A549 (cell line): ENCODE measurements around the gene MAD1L1. TPM values are rescaled to one million over a fixed set of nuclear protein-coding genes. Genes with fewer than 3 reads are reported as not detected.

Source experiments
- ATAC-seq, 2 experiments: fragments of 200-7000 bp in 1 of 2; fragments of >200 bp in 1 of 2; cut with Nextera tagmentation in 1 of 2; cut with Tn5 transposase in 1 of 2; 3 replicates each; pipeline versions ENCODE4 v1.8.0 to v1.9.1; 2018 to 2020; ENCODE audit warnings: mild to moderate bottlenecking in 1 of 2, moderate library complexity in 1 of 2
- CTCF ChIA-PET: fragments of 300-600 bp; sonication (Branson Sonifier 250); formaldehyde crosslinking; extraction: SDS; loops from one replicate; lab custom pipeline; 2021; ENCODE audit warnings: antibody characterized with exemption, inconsistent platforms; lab: Yijun Ruan, JAX
- POLR2A ChIA-PET: fragments of 350-600 bp; formaldehyde crosslinking; extraction: SDS; loops from one replicate; lab custom pipeline; 2021; ENCODE audit warnings: antibody characterized with exemption, inconsistent platforms; lab: Yijun Ruan, JAX
- DNase-seq, 2 experiments: peaks; one replicate each; pipeline versions ENCODE4 v3.0.0 to v3.0.0-alpha.2; 2011 to 2016; ENCODE audit warnings: low read depth in 1 of 2, low spot score in 1 of 2
- FAIRE-seq: peaks from 2 replicates; lab custom pipeline; 2011; peaks lifted over from hg19 to GRCh38; lab: Jason Lieb, UNC
- H3K27ac ChIP-seq, 2 experiments: fragments of >200 bp; sonication (Bioruptor Twin); formaldehyde crosslinking; 3 replicates each; pipeline ENCODE4 v1.5.1; 2016 to 2017
- H3K4me1 ChIP-seq: fragments of >200 bp; sonication (Bioruptor Twin); formaldehyde crosslinking; 3 replicates; pipeline ENCODE4 v1.6.1; 2016
- H3K4me2 ChIP-seq: fragments of >200 bp; sonication (Bioruptor Twin); formaldehyde crosslinking; 3 replicates; pipeline ENCODE4 v1.6.1; 2016
- H3K4me3 ChIP-seq: fragments of >200 bp; sonication (Bioruptor Twin); formaldehyde crosslinking; 3 replicates; pipeline ENCODE4 v1.5.1; 2016
- H3K9me3 ChIP-seq: fragments of >200 bp; sonication (Bioruptor Twin); formaldehyde crosslinking; 3 replicates; pipeline ENCODE4 v1.6.1; 2016
- BHLHE40 ChIP-seq: IDR thresholded peaks from 2 replicates; pipeline ENCODE4 v1.6.1; 2012; ENCODE audit warnings: low read depth, low read length, inconsistent platforms
- CEBPB ChIP-seq, 2 experiments: fragments of >200 bp in 1 of 2; sonication (Bioruptor Twin) in 1 of 2; formaldehyde crosslinking in 1 of 2; IDR thresholded peaks; 2 replicates each; pipeline ENCODE4 v1.6.1; 2012 to 2016
- FOSL2 ChIP-seq, 2 experiments: fragments of 450-650 bp in 1 of 2; fragments of >200 bp in 1 of 2; sonication (Bioruptor Twin) in 1 of 2; formaldehyde crosslinking; IDR thresholded peaks; 2 replicates each; pipeline versions ENCODE4 v1.5.0 to v1.6.1; 2016 to 2020; ENCODE audit warnings: mild to moderate bottlenecking in 1 of 2, moderate library complexity in 1 of 2
- GATA3 ChIP-seq: IDR thresholded peaks from 2 replicates; pipeline ENCODE4 v1.6.1; 2012; ENCODE audit warnings: borderline replicate concordance
- HMGXB4 ChIP-seq: fragments of 250-450 bp; sonication (Bioruptor Pico); IDR thresholded peaks from 2 replicates; pipeline ENCODE4 v1.5.0; 2021; ENCODE audit warnings: mild to moderate bottlenecking, moderate library complexity, borderline replicate concordance
- HOXA7 ChIP-seq: fragments of 250-450 bp; sonication (Bioruptor Pico); IDR thresholded peaks from 2 replicates; pipeline ENCODE4 v1.5.0; 2020; ENCODE audit warnings: mild to moderate bottlenecking, moderate library complexity
- JUN ChIP-seq, 2 experiments: fragments of >200 bp; sonication (Bioruptor Twin); formaldehyde crosslinking; IDR thresholded peaks; 2 replicates in 1 of 2; 3 replicates in 1 of 2; pipeline ENCODE4 v1.6.1; 2016 to 2017
- KDM1A ChIP-seq: fragments of 200-600 bp; sonication (generic); IDR thresholded peaks from 2 replicates; pipeline ENCODE4 v1.6.1; 2016; ENCODE audit warnings: low read depth, mild to moderate bottlenecking
- KDM5A ChIP-seq: fragments of 200-600 bp; sonication (generic); IDR thresholded peaks from 2 replicates; pipeline ENCODE4 v1.6.1; 2016; ENCODE audit warnings: antibody characterized with exemption, mild to moderate bottlenecking
- NFE2L2 ChIP-seq: fragments of 150-350 bp; conservative IDR thresholded peaks from 2 replicates; pipeline ENCODE4 v1.6.1; 2014; ENCODE audit warnings: low read length
- NPAS2 ChIP-seq: fragments of 250-450 bp; sonication (Bioruptor Pico); IDR thresholded peaks from 2 replicates; pipeline ENCODE4 v1.8.0; 2022; ENCODE audit warnings: mild to moderate bottlenecking, moderate library complexity, borderline replicate concordance
- PHF8 ChIP-seq: fragments of 200-600 bp; sonication (generic); IDR thresholded peaks from 2 replicates; pipeline ENCODE4 v1.6.1; 2016; ENCODE audit warnings: low read depth, mild to moderate bottlenecking, antibody characterized with exemption, moderate library complexity, borderline replicate concordance
- RCOR1 ChIP-seq: fragments of 150-350 bp; IDR thresholded peaks from 2 replicates; pipeline ENCODE4 v1.6.1; 2014; ENCODE audit warnings: antibody characterized with exemption, low read length, low read depth
- RFX5 ChIP-seq: fragments of 450-650 bp; IDR thresholded peaks from 2 replicates; pipeline ENCODE4 v1.7.1; 2014; ENCODE audit warnings: antibody characterized with exemption, mild to moderate bottlenecking, moderate library complexity
- RNF2 ChIP-seq: fragments of 200-600 bp; sonication (generic); IDR thresholded peaks from 2 replicates; pipeline ENCODE4 v1.6.1; 2016; ENCODE audit warnings: low read depth, mild to moderate bottlenecking, antibody characterized with exemption, moderate library complexity, borderline replicate concordance
- SMC3 ChIP-seq: fragments of >200 bp; sonication (Bioruptor Twin); formaldehyde crosslinking; IDR thresholded peaks from 3 replicates; pipeline ENCODE4 v1.6.1; 2018; ENCODE audit warnings: inconsistent platforms
- ZNF302 ChIP-seq: fragments of 250-450 bp; sonication (Bioruptor Pico); IDR thresholded peaks from 2 replicates; pipeline ENCODE4 v1.9.0; 2021; ENCODE audit warnings: inconsistent platforms, mild to moderate bottlenecking, moderate library complexity
- ZSCAN20 ChIP-seq: fragments of 250-450 bp; sonication (Bioruptor Pico); IDR thresholded peaks from 2 replicates; pipeline ENCODE4 v1.8.0; 2022; ENCODE audit warnings: mild to moderate bottlenecking, moderate library complexity
- WGBS: methylation state at CpG from one replicate; pipeline ENCODE4 v1.1.6; 2017; ENCODE audit errors: missing lambda C conversion rate; 5-methylcytosine and 5-hydroxymethylcytosine counted together
- polyA plus RNA-seq, 4 experiments: library from polyadenylated mRNA; depleted of rRNA in 3 of 4; stranded (reverse); fragments of >200 nt; fragmentation: RNase III in 1 of 4; extraction: RNeasy Plus Mini Kit Qiagen cat#74134 plus additional on column Dnase treatment in 1 of 4; gene quantifications; 2 replicates in 3 of 4; 3 replicates in 1 of 4; pipeline ENCODE4 v1.2.3, GENCODE V29; 2011 to 2017
- TF ChIP-seq, protein P1 (sequence below): fragments of >200 bp; sonication (Bioruptor Twin); formaldehyde crosslinking; IDR thresholded peaks from 3 replicates; pipeline ENCODE4 v1.6.1; 2016
- TF ChIP-seq, protein P2 (sequence below): fragments of >200 bp; sonication (Bioruptor Twin); formaldehyde crosslinking; IDR thresholded peaks from 3 replicates; pipeline ENCODE4 v1.5.1; 2016

MAD1L1 gene
- polyA plus RNA-seq, 2 of the 4 experiments (the other 2 are of a cell fraction): 13.6 to 16.6 TPM

DNA sequence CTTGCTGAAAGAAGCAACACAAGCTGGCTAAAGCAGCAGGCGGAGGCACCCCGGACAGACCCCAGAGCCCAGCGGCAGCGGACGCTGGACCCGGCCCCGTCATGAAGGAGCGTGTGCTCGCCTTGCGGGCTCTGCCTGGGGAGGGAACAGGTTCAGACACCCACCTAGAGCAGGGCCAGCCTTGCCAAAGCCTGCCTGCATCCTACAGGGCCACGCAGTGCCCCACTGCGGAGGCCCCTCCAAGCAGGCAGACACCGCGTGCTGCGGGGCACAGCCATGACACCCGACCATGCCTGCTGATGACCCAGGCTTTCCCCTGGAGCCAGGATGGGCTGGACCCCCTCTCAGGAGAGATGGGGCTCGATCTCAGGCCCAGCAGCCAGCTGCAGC is 91.7 kb downstream of the MAD1L1 start:
- H3K4me1 ChIP-seq: no peaks in the 10 kb centered on the region
- DNase-seq (no peak), ATAC-seq (no peak), FAIRE-seq (no peak)
- no peak overlapping the region for H3K27ac ChIP-seq
- ChIA-PET POLR2A (no interaction called here), CTCF (no interaction called here)
- TF ChIP-seq CEBPB (IDR thresholded peaks at IDR 0.05): no peak
- no peak overlapping the region for H3K4me3 ChIP-seq
- no peak overlapping the region for H3K4me2 ChIP-seq
- 95% methylated on average over 9 of the region's 17 CpGs for WGBS
- H3K9me3 ChIP-seq: no peaks in the 10 kb centered on the region

- Histone ChIP-seq H3K4me2 (no peak overlapping the region), H3K4me1 (no peaks in the 10 kb centered on the region), H3K9me3 (no peaks in the 10 kb centered on the region), H3K4me3 (no peak overlapping the region), H3K27ac (no peak overlapping the region)
- WGBS: 91% methylated on average over 20 of the region's 21 CpGs
- FAIRE-seq: no peak
- POLR2A ChIA-PET: no interaction called here
- ATAC-seq: no peak
- no peak for TF ChIP-seq SMC3
- TF ChIP-seq HOXA7 (CRISPR knock-in tag): no peak
- no peak for TF ChIP-seq JUN (IDR thresholded peaks at IDR 0.05)
- TF ChIP-seq, protein P1, sequence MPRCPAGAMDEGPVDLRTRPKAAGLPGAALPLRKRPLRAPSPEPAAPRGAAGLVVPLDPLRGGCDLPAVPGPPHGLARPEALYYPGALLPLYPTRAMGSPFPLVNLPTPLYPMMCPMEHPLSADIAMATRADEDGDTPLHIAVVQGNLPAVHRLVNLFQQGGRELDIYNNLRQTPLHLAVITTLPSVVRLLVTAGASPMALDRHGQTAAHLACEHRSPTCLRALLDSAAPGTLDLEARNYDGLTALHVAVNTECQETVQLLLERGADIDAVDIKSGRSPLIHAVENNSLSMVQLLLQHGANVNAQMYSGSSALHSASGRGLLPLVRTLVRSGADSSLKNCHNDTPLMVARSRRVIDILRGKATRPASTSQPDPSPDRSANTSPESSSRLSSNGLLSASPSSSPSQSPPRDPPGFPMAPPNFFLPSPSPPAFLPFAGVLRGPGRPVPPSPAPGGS: no peak
- no peak for TF ChIP-seq HMGXB4 (CRISPR knock-in tag)
- TF ChIP-seq PHF8: no peak
- TF ChIP-seq RFX5: no peak
- TF ChIP-seq, protein P2, sequence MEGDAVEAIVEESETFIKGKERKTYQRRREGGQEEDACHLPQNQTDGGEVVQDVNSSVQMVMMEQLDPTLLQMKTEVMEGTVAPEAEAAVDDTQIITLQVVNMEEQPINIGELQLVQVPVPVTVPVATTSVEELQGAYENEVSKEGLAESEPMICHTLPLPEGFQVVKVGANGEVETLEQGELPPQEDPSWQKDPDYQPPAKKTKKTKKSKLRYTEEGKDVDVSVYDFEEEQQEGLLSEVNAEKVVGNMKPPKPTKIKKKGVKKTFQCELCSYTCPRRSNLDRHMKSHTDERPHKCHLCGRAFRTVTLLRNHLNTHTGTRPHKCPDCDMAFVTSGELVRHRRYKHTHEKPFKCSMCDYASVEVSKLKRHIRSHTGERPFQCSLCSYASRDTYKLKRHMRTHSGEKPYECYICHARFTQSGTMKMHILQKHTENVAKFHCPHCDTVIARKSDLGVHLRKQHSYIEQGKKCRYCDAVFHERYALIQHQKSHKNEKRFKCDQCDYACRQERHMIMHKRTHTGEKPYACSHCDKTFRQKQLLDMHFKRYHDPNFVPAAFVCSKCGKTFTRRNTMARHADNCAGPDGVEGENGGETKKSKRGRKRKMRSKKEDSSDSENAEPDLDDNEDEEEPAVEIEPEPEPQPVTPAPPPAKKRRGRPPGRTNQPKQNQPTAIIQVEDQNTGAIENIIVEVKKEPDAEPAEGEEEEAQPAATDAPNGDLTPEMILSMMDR: no peak
- no peak for TF ChIP-seq FOSL2 (IDR thresholded peaks at IDR 0.05)
- no peak for TF ChIP-seq FOSL2 (CRISPR knock-in tag; IDR thresholded peaks at IDR 0.05)
- no peak for TF ChIP-seq RNF2
- TF ChIP-seq KDM1A: no peak
- no peak for TF ChIP-seq GATA3
- TF ChIP-seq RCOR1: no peak
- TF ChIP-seq ZNF302: no peak
- no peak for TF ChIP-seq ZSCAN20 (CRISPR knock-in tag)
- no peak for TF ChIP-seq NPAS2 (CRISPR knock-in tag)
- TF ChIP-seq NFE2L2: no peak
- TF ChIP-seq BHLHE40: no peak
- TF ChIP-seq CEBPB (IDR thresholded peaks at IDR 0.05): no peak
- TF ChIP-seq KDM5A: no peak
- DNase-seq: no peak
- CTCF ChIA-PET: no interaction called here
These were observed 92.3 kb downstream of the MAD1L1 start for GRCh38 chr7:2140216-2141020.
